Nephron (organoid): ENCODE measurements around the gene CCDC171.

ENCODE experiments used
- H3K27ac Mint-ChIP-seq, 3 experiments: 2 replicates each; pipeline ENCODE4 v1.8.0; 2020; ENCODE audit warnings: mixed read lengths in 3 of 3, mild to moderate bottlenecking in 2 of 3, moderate library complexity in 1 of 3
- H3K27me3 Mint-ChIP-seq: 2 replicates; pipeline ENCODE4 v1.8.0; 2021; ENCODE audit warnings: low read depth, mild to moderate bottlenecking, moderate library complexity, mixed read lengths
- H3K36me3 Mint-ChIP-seq: 2 replicates; pipeline ENCODE4 v1.8.0; 2020; ENCODE audit warnings: low read depth, mixed read lengths
- H3K4me1 Mint-ChIP-seq: 2 replicates; pipeline ENCODE4 v1.8.0; 2020; ENCODE audit warnings: mixed read lengths
- H3K4me3 Mint-ChIP-seq, 3 experiments: 2 replicates each; pipeline ENCODE4 v1.8.0; 2020; ENCODE audit warnings: mild to moderate bottlenecking in 3 of 3, mixed read lengths in 3 of 3, moderate library complexity in 2 of 3
- H3K9me3 Mint-ChIP-seq: 2 replicates; pipeline ENCODE4 v1.8.0; 2020; ENCODE audit warnings: mixed read lengths
- CTCF ChIP-seq, 3 experiments: fragments of 200-600 bp; sonication (generic); IDR thresholded peaks; one replicate each; pipeline ENCODE4 v1.5.0; 2021; ENCODE audit warnings: antibody characterized with exemption in 3 of 3; ENCODE audit not compliant: unreplicated experiment in 3 of 3

CCDC171 gene

GRCh38 chr9:15942831-15943424, 390.1 kb downstream of the CCDC171 start:
- Mint-ChIP-seq H3K27ac (peak overlapping the region; percentile 19 to 68 (median 35)), H3K27me3 (no peaks in the 10 kb centered on the region), H3K36me3 (no peaks in the 10 kb centered on the region), H3K9me3 (no peaks in the 10 kb centered on the region), H3K4me1 (peaks cover 22% of the 10 kb centered on the region), H3K4me3 (no peak overlapping the region)
- TF ChIP-seq CTCF (IDR thresholded peaks at IDR 0.05; ENCODE audit: unreplicated experiment in 3 of 3): no peak

- peaks cover 6% of the 10 kb centered on the region for H3K9me3 Mint-ChIP-seq
- H3K4me1 Mint-ChIP-seq: peaks cover 21% of the 10 kb centered on the region
- no peaks in the 10 kb centered on the region for H3K27me3 Mint-ChIP-seq
- H3K27ac Mint-ChIP-seq: peak overlapping the region in 1 of 3 experiments; percentile 68
- no peaks in the 10 kb centered on the region for H3K36me3 Mint-ChIP-seq
- H3K4me3 Mint-ChIP-seq: no peak overlapping the region
- TF ChIP-seq CTCF (IDR thresholded peaks at IDR 0.05; ENCODE audit: unreplicated experiment in 3 of 3): no peak
These were observed 391.5 kb downstream of the CCDC171 start for GRCh38 chr9:15944341-15944740.

GRCh38 chr9:15959663-15960062, 406.8 kb downstream of the CCDC171 start:
- peaks cover 1% of the 10 kb centered on the region for H3K9me3 Mint-ChIP-seq
- no peaks in the 10 kb centered on the region for H3K36me3 Mint-ChIP-seq
- peaks cover 8% of the 10 kb centered on the region for H3K4me1 Mint-ChIP-seq
- H3K4me3 Mint-ChIP-seq: no peak overlapping the region
- no peaks in the 10 kb centered on the region for H3K27me3 Mint-ChIP-seq
- no peak overlapping the region for H3K27ac Mint-ChIP-seq
- no peak for TF ChIP-seq CTCF (IDR thresholded peaks at IDR 0.05; ENCODE audit: unreplicated experiment in 3 of 3)

GRCh38 chr9:15961217-15961616, 408.4 kb downstream of the CCDC171 start:
- Mint-ChIP-seq H3K27ac (no peak overlapping the region), H3K27me3 (no peaks in the 10 kb centered on the region), H3K9me3 (no peaks in the 10 kb centered on the region), H3K4me1 (peaks cover 8% of the 10 kb centered on the region), H3K4me3 (no peak overlapping the region), H3K36me3 (no peaks in the 10 kb centered on the region)
- no peak for TF ChIP-seq CTCF (IDR thresholded peaks at IDR 0.05; ENCODE audit: unreplicated experiment in 3 of 3)

DNA sequence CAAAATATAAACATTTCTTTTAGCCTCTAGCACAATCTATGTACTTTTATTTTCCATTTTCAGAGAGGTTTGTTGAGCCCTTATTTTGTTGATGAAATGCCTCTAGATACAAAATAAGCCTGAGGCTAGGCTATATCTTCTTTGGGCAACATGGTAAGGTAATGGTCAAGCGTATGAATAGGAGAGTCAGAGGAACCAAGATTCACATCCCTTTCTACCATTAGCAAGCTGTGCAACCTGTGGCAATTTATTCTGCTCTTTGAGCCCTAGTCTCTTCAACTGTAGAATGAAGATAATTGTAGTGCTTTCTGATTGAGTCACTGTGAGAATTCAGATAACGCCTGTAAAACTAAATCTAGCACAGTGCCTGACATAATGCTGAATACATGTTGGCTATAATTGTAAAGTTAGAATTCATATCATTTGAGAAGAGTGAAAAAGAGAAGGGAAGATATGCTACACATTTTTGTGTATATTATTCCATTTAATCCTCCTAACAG, 412.5 kb downstream of the CCDC171 start:
- H3K27me3 Mint-ChIP-seq: no peaks in the 10 kb centered on the region

More for the DNA sequence above, 412.5 kb downstream of the CCDC171 start:
- Mint-ChIP-seq H3K4me3 (no peak overlapping the region), H3K36me3 (no peaks in the 10 kb centered on the region), H3K9me3 (no peaks in the 10 kb centered on the region), H3K27ac (no peak overlapping the region), H3K4me1 (peaks cover 8% of the 10 kb centered on the region)
- no peak for TF ChIP-seq CTCF (IDR thresholded peaks at IDR 0.05; ENCODE audit: unreplicated experiment in 3 of 3)
